LNCaP clone FGC (cell line): ENCODE measurements around the gene CNOT4.

Experiments
- DNase-seq: peaks from one replicate; pipeline ENCODE4 v3.0.0-alpha.2; 2011; ENCODE audit warnings: low read depth
- H3K4me3 ChIP-seq: 2 replicates; pipeline ENCODE4 v1.5.1; 2011; ENCODE audit warnings: mild to moderate bottlenecking, low read depth, low read length, control low read depth
- CTCF ChIP-seq: IDR thresholded peaks from 2 replicates; pipeline ENCODE4 v1.5.1; 2012; ENCODE audit warnings: mild to moderate bottlenecking; ENCODE audit not compliant: control insufficient read depth, insufficient read depth; ENCODE audit errors: extremely low read depth

Gene CNOT4, protein sequence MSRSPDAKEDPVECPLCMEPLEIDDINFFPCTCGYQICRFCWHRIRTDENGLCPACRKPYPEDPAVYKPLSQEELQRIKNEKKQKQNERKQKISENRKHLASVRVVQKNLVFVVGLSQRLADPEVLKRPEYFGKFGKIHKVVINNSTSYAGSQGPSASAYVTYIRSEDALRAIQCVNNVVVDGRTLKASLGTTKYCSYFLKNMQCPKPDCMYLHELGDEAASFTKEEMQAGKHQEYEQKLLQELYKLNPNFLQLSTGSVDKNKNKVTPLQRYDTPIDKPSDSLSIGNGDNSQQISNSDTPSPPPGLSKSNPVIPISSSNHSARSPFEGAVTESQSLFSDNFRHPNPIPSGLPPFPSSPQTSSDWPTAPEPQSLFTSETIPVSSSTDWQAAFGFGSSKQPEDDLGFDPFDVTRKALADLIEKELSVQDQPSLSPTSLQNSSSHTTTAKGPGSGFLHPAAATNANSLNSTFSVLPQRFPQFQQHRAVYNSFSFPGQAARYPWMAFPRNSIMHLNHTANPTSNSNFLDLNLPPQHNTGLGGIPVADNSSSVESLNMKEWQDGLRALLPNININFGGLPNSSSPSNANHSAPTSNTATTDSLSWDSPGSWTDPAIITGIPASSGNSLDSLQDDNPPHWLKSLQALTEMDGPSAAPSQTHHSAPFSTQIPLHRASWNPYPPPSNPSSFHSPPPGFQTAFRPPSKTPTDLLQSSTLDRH

GRCh38 chr7:135509839-135510591, at the start of gene CNOT4:
TSS of gene CNOT4 (minus strand) at chr7:135510102. CDS start at chr7:135438331, 71,771 bp downstream.
- H3K4me3 ChIP-seq, result peak within 1 kb of the TSS; percentile 93
- no peak for TF ChIP-seq CTCF
- peak; percentile 79 for DNase-seq

GRCh38 chr7:135558881-135559280, 49.0 kb upstream of the CNOT4 start:
- DNase-seq, result no peak
- H3K4me3 ChIP-seq, result peak overlapping the region; percentile 98
- TF ChIP-seq CTCF, result no peak

DNA sequence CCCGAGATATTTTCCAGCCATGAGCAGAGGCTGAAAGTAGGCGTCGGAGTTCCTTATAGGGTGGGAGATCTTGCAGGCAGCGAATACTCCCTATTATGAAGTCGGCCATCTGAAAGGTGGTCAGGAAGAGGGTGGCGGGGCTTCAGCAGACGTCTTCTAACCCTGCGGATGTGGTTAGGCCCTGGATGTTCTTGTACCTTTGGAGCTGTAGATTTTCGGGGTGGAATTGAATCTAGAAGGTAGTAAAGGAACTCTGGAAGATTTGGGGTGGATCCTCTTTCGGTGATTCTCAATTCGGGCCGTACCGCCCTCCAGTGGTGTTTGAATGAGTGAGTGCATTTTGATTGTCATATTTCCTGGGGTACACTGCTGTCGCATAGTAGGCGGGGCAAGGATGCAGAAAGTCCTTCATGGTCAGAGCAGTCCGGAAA, 48.5 kb upstream of the CNOT4 start:
- peak overlapping the region; percentile 98 for H3K4me3 ChIP-seq
- TF ChIP-seq CTCF, result peak; percentile 71
- peak; percentile 25 for DNase-seq

DNA sequence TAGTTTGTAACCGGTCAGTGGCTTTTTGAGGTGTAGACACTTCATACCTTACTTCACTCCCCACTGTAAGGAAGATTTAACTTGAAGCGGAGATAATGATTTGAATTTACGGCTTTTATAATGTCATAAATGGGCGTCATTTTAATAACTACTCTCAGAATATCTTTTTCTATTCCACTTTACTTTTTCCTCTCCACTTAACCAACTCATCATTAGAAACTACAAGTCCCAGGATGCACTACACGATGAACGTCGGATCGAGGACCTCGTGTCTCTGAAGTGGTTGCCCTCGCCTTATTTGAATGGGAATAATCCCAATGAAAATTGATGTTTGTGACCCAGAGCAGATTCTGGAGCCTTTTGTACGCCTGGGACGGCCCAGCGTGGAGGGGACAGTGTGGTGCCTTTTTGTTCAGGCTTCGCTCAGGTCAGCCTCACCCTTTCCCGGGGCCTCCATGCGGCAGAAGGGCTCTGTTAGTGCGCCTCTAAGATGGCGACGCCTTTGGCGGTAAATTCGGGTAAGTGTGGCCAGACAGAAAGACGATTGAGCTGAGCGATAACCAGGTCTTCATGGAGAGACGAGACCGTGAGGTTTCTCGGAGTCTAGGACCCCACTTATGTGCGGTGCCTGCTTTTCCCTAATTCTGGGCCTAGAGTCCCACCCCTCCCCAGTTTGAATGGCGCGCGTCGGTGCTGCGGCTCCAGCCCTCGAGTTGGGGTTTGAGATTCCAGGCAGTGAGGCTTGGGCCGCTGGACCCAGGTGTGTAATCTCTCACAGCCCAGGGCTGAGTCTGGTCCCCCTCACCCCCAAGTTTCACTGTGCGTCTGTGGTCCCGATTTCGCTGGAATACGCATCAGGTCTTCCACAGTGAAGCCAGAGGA, 47.8 kb upstream of the CNOT4 start, which contains the start of gene NUP205:
Gene NUP205, plus strand, starts transcription at position 463 of the 882 bp plus-strand sequence. Its CDS starts 28 bp downstream, at position 491.
- peak; percentile 74 for DNase-seq
- TF ChIP-seq CTCF, result no peak
- peak within 1 kb of the TSS; percentile 98 for H3K4me3 ChIP-seq

DNA sequence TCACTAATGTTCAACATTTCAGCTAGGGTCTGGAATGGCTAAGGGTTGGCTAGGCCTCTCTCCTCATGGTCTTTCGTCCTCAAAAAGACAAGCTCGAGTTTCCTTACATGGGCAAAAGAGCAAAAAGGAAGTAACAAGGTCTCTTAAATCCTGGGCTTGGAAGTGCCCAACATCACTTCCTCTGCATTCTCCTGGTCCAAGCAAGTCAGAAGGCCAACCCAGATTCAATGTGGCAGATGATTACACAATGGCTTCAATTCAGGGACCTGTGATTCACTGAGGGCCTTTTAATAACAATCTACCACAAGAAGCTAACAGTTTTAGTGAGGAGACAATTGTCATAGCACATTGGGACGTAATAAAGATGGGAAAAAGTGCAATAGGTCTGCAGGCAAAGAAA, 43.4 kb upstream of the CNOT4 start:
- no peak overlapping the region for H3K4me3 ChIP-seq
- DNase-seq, result no peak
- TF ChIP-seq CTCF, result no peak

- H3K4me3 ChIP-seq, result no peak overlapping the region
- TF ChIP-seq CTCF, result no peak
- no peak for DNase-seq
These were observed 42.2 kb upstream of the CNOT4 start for GRCh38 chr7:135552148-135552547.
